SKM-1 treated with dmso at 0.1 percent for 144 hours (cell line): ENCODE data around the gene LRRC10.
"Not testable (repeated sequence)": the region's sequence is repeated elsewhere in the genome, so short reads cannot be mapped to it uniquely, and the experiment has no call there.

ENCODE experiments used
- DNase-seq: peaks from one replicate; lab custom pipeline; 2025; ENCODE audit not compliant: unreplicated experiment; lab: John Stamatoyannopoulos, UW

Gene LRRC10

DNA sequence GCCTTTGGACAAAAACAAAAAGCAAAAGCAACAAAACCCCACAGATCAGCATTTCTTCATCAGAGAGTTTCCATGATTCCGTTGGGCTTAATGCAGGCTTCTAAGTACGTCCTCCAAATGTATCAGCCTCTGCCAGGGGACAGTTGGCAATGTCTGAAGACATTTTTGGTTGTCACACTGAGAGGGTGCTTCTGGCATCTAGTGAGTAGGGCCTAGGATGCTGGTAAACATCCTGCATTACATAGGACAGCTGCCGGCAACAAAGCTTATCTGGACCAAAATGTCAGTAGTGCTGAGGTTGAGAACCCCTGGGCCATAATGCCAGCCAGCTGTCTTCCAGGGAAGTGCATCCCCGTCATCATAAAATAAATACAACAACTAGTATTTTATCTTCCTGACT, 9.4 kb upstream of the LRRC10 start:
- DNase-seq = no peak

DNA sequence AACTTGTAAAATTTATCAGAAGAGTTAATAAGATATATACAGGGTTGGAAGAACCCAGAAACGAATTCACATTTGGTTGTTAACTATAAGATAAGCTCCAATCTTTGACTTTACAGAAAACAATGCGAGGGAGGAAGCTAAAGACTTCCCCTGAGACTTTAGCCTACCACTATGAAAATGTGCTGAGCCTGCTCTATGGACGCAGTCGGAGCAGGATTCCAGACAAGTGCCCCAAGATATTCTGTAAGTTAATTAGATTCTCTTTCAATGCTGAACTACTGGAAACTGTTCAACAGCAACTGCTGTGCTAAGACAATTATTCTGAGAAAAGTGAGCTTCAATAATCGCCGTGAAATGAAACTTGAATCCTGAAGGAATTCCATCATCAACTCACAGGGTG, 8.3 kb upstream of the LRRC10 start:
- no peak for DNase-seq

DNA sequence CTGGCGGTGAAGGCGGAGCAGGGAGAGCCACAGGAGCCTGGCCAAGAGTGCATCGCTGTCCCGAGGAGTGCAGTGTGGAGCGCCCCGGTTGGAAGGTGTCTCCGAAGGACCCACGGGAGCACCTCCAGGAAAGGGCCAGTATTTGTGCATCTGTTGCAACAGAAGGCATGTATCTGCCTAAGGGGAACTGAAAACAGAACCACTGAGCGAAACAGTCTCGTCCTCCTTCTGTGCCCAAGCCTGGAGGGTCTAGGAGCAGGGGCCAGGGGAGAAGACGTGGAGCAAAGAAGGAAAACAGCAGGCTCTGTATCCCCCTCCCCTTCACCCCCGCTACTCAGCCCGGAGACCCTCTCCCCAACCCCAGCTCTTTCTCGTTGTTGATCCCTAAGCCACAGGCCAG, 5.3 kb upstream of the LRRC10 start:
- no peak for DNase-seq

DNA sequence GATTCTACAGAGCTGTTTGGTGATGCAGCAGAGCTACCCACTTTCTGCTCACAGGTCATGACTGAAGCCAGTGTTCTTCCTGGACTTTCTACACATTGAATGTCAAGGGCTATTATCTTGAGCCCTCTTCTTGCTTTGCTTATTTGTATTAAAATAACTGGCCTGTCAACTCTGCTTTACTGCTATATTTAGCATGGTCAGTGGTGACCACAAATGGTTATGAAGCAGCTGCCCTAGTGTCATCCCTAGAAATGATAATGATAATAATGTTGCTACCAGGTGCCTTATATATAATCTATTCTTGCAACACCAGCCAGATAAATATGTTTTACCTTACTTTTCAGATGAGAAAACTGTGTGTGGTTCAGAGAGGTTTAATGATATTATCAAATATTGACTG, 2.6 kb upstream of the LRRC10 start:
- no peak for DNase-seq

DNA sequence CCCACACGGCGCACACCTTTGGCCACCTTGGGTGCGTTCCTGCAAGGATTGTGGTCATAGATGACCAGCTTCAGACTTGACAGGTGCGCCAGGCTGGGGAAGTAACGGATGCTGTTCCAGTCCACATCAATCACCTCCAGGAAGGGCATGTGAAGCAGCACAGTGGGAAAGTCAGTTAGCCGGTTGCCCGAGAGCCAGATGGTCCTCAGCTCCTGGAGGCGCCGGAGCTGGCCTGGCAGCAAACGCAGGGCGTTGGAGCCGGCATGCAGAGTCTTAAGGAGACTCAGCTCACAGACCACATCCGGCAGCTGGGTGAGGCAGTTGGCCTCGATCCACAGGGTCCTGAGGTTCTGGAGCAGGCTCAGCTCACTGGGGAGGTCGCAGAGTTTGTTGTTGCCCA, 581 bp downstream of the LRRC10 start:
- no peak for DNase-seq

DNA sequence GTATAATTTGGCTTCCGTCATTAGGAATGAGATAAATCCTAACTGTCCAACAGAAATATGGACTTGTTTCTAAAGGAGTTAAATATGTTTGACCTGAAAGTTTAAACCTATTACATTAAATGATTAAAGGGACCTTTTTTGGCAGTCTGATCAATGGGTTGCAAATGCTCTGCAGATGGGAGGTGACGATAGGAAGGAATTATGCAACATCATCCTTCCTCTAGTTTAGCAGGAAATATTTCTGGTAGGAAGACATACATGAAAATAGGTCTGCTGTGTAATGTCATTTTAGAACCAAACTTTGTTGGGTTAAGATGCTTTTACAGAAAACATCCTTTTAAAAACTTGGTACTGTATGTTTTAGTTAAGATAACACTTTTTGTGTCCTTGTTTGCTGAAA, 2.6 kb downstream of the LRRC10 start:
- no peak for DNase-seq

DNA sequence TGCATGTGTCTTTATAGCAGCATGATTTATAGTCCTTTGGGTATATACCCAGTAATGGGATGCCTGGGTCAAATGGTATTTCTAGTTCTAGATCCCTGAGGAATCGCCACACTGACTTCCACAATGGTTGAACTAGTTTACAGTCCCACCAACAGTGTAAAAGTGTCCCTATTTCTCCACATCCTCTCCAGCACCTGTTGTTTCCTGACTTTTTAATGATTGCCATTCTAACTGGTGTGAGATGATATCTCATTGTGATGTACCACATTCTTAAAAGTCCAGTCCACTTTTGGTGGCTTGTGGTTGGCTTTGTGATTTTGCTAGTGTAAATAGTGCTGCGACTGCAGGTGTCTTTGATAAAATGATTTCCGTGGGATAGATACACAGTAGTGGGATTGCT, 6.4 kb downstream of the LRRC10 start:
- DNase-seq = not testable (repeated sequence)

DNA sequence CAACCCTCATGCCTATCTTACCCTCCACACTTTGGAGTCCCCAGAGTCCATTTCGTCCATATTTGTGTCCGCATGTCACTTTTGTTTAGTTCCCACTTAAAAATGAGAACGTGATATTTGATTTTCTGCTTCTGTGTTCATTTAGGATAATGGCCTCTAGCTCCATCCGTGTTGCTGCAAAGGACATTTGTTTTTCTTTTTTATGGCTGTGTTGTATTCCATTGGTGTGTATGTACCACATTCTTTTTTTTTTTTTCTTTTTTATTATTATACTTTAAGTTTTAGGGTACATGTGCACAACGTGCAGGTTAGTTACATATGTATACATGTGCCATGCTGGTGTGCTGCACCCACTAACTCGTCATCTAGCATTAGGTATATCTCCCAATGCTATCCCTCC, 7.2 kb downstream of the LRRC10 start:
- DNase-seq = not testable (repeated sequence)

DNA sequence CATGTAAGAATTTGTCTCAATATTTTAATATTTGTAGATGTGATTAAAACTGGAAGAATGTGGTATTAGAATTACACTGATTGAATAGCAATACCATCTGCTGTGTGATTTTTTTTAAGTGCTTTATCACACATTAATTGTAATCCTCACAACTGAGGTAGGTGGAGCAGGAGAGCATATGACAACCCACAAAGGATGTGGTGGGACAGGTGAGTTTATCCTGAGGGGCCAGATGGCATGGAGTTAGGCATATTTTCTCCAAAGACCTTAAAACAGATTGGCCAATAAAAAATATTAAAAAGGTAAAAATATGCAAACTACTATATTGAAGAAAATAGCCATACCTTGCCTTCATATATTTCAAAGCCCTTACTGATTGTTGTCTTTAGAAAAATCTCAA, 7.8 kb downstream of the LRRC10 start:
- no peak for DNase-seq

DNA sequence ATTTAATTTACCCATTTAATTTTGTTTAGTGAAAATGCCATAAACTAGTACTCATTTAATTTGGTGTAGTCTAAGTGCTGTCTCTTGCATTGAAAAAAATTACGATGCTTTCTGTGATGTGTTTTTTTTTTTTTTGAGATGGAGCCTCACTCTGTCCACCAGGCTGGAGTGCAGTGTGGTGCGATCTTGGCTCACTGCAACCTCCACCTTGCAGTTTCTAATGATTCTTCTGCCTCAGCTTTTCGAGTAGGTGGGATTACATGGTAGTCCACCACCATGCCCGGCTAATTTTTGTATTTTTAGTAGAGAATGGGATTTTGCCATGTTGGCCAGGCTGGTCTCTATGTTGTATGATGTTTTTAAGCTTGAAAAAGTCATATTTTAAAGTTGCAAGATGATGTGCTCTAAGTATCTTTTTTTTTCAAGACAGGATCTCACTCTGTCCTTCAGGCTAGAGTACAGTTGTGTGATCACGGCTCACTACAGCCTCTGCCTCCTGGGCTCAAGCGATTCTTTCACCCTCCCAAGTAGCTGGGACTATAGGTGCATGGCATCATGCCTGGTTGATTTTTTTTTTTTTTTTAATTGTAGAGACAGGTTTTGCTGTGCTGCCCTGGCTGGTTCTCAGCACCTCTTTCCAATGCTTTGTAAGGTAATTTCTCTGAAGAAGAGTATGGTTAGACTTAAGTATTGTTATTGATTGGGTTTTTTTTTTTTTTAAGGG, 8.6 kb downstream of the LRRC10 start:
- DNase-seq = no peak

DNA sequence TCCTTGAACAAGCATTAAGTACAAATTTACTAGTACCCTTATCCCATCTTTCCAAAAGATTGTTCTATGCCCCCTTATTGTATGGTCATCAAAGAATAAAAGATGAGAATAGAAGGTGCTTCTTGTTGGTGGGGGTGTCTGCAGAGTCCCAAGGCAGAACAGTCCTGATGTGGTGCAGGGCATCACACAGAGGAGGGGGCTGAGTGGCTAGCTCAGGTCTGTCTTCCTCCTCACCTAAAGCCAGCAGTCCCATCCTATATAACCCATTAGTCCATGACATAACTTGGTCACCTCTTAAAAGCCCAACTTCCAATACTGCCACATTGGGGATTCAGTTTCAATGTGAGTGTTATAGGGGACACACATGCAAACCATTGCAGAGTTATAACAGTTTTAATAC, 9.9 kb downstream of the LRRC10 start:
- no peak for DNase-seq

DNA sequence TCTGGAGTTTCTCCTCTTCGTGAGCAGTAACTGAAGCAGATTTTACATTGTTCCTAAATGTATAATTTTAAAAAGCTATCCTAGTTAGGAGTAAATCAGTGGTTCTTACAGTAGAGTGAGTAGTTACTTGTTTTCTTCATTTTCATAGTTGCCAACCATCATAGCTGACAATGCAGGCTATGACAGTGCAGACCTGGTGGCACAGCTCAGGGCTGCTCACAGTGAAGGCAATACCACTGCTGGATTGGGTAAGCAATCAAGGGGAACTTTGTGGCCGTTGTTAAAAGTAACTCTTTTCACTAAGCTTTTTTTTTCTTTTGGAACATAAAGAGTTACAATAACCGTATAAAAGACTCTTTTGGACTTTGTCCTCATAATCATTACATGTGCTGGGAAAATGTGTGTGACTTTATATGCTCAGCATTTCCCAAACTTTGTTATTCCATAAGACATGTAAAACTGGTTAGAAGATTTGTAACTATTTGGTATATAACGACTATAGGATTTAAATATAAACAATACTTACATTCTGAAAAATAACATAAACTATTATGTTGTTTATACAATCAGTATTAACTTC, 12.4 kb downstream of the LRRC10 start:
- no peak for DNase-seq

DNA sequence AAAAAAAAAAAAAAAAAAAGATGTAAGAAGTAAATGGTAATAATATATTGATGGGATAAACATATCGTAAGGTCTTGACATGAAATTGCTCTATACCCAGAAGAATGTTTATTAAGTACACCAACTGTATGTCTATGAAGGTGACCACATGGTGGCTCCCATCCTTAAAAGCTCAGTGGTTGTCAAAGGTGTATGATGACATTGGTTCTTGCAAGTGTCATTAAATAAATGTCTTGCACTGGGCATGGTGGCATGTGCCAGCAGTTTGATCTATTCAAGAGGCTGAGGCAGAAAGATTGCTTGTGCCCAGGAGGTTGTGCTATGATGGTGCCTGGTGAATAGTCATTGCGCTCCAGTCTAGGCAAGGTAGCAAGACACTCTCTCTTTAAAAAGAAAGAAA, 15.0 kb downstream of the LRRC10 start:
- DNase-seq = no peak

DNA sequence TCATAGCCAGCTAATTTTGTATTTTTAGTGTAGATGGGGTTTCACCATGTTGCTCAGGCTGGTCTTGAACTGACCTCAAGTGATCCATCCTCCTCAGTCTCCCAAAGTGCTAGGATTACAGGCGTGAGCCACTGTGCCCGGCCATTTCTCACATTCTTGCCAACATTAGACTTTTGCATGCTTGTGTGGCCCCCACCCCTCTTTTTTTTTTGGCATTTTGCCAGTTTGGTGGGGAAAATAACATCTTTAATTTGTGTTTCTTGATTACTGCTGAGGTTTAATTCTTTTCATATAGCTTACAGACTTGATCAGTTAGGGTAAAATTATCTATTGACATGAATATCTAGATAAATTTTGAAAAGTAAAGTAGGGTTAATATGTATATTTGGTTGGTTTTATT, 21.6 kb downstream of the LRRC10 start:
- DNase-seq = no peak

DNA sequence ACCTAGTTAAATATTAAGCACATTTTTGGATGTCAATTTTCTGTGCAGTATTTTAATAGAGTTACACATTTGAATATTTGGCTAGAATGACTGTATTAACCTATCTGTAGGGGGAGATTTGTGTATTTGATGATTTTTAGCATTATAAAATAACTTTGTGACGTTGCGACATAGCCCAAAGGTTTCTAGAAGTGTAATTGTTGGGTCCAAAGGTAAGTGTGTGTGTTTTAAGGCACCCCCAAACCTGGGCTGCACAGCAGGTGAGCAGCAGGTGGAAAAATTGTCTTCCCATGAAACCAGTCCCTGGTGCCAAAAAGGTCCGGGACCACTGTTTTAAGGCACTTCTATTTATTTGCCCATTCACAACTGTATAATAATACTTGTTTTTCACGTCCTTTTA, 22.2 kb downstream of the LRRC10 start:
- DNase-seq = no peak

DNA sequence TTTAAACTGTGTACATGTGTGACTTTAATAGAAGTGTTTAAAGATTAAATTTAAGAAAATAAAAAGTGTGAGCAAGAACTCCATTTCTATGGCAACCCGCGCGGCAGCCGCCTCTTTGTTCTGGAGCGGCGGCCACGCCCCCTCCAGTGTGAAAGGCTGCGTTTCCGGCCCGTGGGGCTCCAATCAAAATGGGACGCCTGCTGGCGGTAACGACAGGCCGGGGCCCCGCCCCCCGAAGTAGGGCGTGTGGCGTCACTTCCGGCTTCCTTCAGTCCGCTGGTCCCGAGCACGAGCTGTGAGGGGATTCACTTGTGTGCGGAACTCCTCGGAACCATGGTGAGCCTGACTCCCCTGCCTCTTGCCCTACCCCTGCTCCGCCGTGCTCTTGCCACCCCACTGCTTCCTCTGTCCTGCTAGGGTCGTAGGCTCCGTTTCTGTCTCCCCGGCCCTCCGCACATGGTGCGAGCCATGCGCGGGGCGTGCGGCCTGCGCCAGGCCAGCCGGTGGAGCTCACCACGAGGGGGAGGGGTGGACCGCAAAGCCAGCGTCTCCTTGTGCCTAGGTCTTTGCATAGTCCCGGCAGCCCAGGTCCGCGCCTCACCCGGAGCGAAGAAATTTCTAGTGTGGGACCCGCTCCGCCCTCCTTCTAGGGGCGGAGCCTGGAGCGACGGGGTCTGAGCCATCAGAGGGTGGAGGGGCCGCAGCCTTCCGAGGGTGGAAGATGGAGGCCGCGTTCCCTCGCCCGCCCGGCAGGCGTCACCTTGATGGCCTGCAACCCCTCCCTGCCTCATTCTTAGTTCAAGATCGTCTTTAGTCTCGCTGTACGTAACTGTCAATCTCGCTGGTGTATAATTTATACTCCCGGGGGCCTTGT, 25.3 kb downstream of the LRRC10 start, which contains the start of gene CCT2:
Gene CCT2, plus strand, starts transcription at position 271 of the 874 bp plus-strand sequence. Its CDS starts 63 bp downstream, at position 334.
- DNase-seq = peak; percentile 72

DNA sequence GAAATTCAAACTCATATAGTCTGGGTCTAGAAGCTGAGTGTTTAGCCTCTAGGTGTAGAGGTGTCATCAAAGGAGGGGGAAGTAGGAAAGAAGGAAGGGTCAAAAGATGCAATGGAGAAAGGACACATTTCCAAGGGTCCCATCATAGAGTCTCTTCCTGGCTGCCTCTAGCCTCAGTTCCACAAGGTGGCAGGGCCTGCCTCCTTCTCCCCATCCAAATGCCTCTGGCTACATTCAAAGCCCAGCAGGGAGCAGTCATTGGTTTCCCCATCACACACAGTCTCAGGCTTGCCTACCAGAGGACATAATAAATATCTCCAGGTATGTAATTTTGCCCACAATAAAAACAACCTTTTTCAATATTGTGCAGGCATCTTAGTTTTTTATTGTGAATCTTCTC, 27.5 kb downstream of the LRRC10 start:
- DNase-seq = no peak

DNA sequence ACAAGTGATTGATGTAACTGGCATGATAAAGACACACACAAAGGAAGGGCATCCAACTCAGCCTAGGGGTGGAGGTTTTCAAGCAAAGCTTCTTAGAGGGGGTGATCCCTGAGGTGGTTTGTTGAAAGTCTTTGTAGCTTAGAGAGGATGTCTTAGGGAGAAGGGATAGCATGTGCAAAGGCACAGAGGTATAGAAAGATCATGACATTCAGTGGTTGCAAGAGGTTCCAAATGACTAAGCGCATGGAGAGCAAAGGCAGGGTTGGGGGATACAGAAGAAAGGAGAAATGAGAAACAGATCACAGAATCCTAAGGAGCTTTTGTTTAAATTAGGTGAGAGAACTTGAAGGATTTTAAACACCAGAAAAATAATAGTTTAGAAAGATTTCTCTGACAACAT, 30.6 kb downstream of the LRRC10 start:
- no peak for DNase-seq

DNA sequence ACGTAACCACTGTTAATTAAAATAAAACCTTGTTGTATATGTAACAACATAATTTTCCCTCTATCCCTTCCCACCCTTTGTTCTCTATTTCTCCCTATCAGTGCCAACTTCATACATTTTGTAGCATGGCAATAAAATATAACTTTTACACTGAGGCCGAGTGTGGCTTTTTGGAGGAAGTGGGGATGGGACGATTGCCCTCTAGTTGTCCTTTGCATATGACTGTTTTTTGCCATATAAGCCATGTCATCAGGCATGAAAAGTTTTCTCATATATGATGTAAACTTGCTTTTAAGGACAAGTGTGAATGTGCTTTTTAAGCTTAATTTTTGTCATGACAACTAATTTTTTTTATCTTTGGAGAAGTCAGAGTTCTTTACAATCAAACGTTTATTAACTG, 31.7 kb downstream of the LRRC10 start:
- DNase-seq = no peak

DNA sequence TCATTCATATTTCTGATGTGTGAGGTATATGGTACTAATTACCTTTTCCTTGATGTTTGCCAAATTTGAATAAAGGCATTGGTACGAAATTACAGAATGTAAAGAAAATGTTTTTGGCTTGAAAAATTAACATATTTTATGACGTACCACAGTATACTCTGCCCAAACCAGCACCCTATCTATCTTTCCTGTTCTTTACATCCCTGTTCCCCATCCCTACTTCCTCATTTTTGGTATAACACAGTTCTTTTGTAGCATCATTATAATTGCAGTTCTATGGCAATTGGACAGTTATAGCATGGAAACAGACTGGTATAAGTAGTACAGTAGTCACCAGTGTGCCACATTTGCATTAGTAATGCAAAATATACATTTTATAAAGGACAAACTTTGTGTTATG, 32.4 kb downstream of the LRRC10 start:
- no peak for DNase-seq

DNA sequence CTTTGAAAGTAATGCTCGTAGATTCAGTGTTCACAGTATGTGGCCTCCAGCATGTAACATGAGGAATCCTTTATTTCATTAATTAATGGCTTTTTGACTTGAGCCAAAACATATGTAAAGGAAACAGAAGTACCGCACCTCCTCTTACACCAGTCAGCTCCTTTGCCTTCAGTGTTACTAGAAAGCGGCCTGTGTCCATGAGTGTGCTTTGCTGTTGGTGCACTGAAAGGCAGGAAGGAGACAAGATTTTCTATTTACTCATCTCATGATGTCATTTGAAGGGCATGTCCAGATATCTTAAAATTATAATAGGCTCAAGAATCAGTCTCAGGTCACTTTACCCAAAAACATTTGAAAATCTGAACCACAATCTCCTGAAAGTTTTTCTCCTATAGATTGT, 35.4 kb downstream of the LRRC10 start:
- DNase-seq = no peak
